ENCODE data around the gene SOX5. TPM values are rescaled to one million over a fixed set of nuclear protein-coding genes. Genes with fewer than 3 reads are reported as not detected.
A peak's percentile ranks its signal among the peaks of the same experiment; 100 is the strongest.

The SOX5 gene
- total RNA-seq: 86.6 and 86.8 TPM in 2 replicates
- long read RNA-seq, full-length matches to known transcripts: 12 of 73 reads
- long read RNA-seq, partial matches to known transcripts: 30 of 73 reads
- long read RNA-seq, other reads (novel, unspliced or antisense): 31 of 73 reads

GRCh38 chr12:23949348-23950209 is at the start of gene SOX5:
Gene SOX5, minus strand, starts transcription at chr12:23949670. Its CDS starts 69 bp downstream, at chr12:23949601.
- Mint-ChIP-seq H3K27ac (ENCODE audit: unreplicated experiment) (no peak within 1 kb of the TSS), H3K4me1 (peaks cover 19% of the 10 kb centered on the region), H3K9me3 (no peaks in the 10 kb centered on the region), H3K4me3 (no peak within 1 kb of the TSS), H3K36me3 (ENCODE audit: low read depth) (no peaks in the 10 kb centered on the region), H3K27me3 (ENCODE audit: low read depth) (no peaks in the 10 kb centered on the region)
- no peak for TF ChIP-seq CTCF (conservative IDR thresholded peaks at IDR 0.05)
- DNase-seq (ENCODE audit: low read depth, low spot score): peak; percentile 48

GRCh38 chr12:23987046-23987445 is 37.6 kb upstream of the SOX5 start:
- no peaks in the 10 kb centered on the region for H3K27me3 Mint-ChIP-seq (ENCODE audit: low read depth)
- H3K27ac Mint-ChIP-seq (ENCODE audit: unreplicated experiment): no peak overlapping the region
- no peak for DNase-seq (ENCODE audit: low read depth, low spot score)
- peaks cover 11% of the 10 kb centered on the region for H3K4me1 Mint-ChIP-seq
- H3K9me3 Mint-ChIP-seq: peaks cover 2% of the 10 kb centered on the region
- H3K4me3 Mint-ChIP-seq: no peak overlapping the region
- TF ChIP-seq CTCF (conservative IDR thresholded peaks at IDR 0.05): no peak
- peaks cover 3% of the 10 kb centered on the region for H3K36me3 Mint-ChIP-seq (ENCODE audit: low read depth)

GRCh38 chr12:23980826-23981225 is 31.4 kb upstream of the SOX5 start:
- TF ChIP-seq CTCF (conservative IDR thresholded peaks at IDR 0.05): no peak
- H3K9me3 Mint-ChIP-seq: no peaks in the 10 kb centered on the region
- peaks cover 3% of the 10 kb centered on the region for H3K36me3 Mint-ChIP-seq (ENCODE audit: low read depth)
- no peaks in the 10 kb centered on the region for H3K27me3 Mint-ChIP-seq (ENCODE audit: low read depth)
- peaks cover 14% of the 10 kb centered on the region for H3K4me1 Mint-ChIP-seq
- DNase-seq (ENCODE audit: low read depth, low spot score): no peak
- no peak overlapping the region for H3K27ac Mint-ChIP-seq (ENCODE audit: unreplicated experiment)
- no peak overlapping the region for H3K4me3 Mint-ChIP-seq

GRCh38 chr12:23964812-23965211 is 15.3 kb upstream of the SOX5 start:
- Mint-ChIP-seq H3K36me3 (ENCODE audit: low read depth) (peaks cover 8% of the 10 kb centered on the region), H3K9me3 (peaks cover 4% of the 10 kb centered on the region), H3K4me1 (peaks cover 5% of the 10 kb centered on the region), H3K4me3 (no peak overlapping the region), H3K27me3 (ENCODE audit: low read depth) (no peaks in the 10 kb centered on the region), H3K27ac (ENCODE audit: unreplicated experiment) (no peak overlapping the region)
- DNase-seq (ENCODE audit: low read depth, low spot score): no peak
- no peak for TF ChIP-seq CTCF (conservative IDR thresholded peaks at IDR 0.05)

GRCh38 chr12:23959826-23960225 is 10.4 kb upstream of the SOX5 start:
- Mint-ChIP-seq H3K27ac (ENCODE audit: unreplicated experiment) (no peak overlapping the region), H3K9me3 (peaks cover 13% of the 10 kb centered on the region), H3K4me1 (peaks cover 3% of the 10 kb centered on the region), H3K36me3 (ENCODE audit: low read depth) (peaks cover 14% of the 10 kb centered on the region), H3K27me3 (ENCODE audit: low read depth) (no peaks in the 10 kb centered on the region), H3K4me3 (no peak overlapping the region)
- no peak for TF ChIP-seq CTCF (conservative IDR thresholded peaks at IDR 0.05)
- DNase-seq (ENCODE audit: low read depth, low spot score): no peak

Data from neural crest cell (in vitro differentiated cells).